Stimulated activated CD4-positive, alpha-beta T cell treated with anti-CD3 and anti-CD28 coated beads, Interleukin-12 subunit alpha, Interleukin-12 subunit beta, amount 100 ng/mL, for 48 hours (primary cell): Measurements from ENCODE around the gene GBA3.

Source experiments
- DNase-seq, 3 donors: peaks; one replicate each; pipeline ENCODE4 v3.0.0-alpha.2; 2020; ENCODE audit warnings: low read depth in 2 of 3, low spot score in 1 of 3

Gene GBA3

GRCh38 chr4:22692736-22693135, at the start of gene GBA3:
GBA3 (plus strand) TSS chr4:22692937.
- no peak for DNase-seq

GRCh38 chr4:22643952-22644351, 48.8 kb upstream of the GBA3 start:
- DNase-seq, result no peak

GRCh38 chr4:22645481-22646182, 47.1 kb upstream of the GBA3 start:
- no peak for DNase-seq

- no peak for DNase-seq
These were observed 43.7 kb upstream of the GBA3 start for GRCh38 chr4:22648996-22649395.

GRCh38 chr4:22650771-22651170, 42.0 kb upstream of the GBA3 start:
- no peak for DNase-seq

GRCh38 chr4:22653752-22654151, 39.0 kb upstream of the GBA3 start:
- DNase-seq, result no peak

GRCh38 chr4:22661443-22661842, 31.3 kb upstream of the GBA3 start:
- no peak for DNase-seq

- DNase-seq, result no peak
These were observed 25.3 kb upstream of the GBA3 start for GRCh38 chr4:22667332-22667940.

GRCh38 chr4:22668301-22668700, 24.4 kb upstream of the GBA3 start:
- DNase-seq, result no peak

GRCh38 chr4:22668702-22669101, 24.0 kb upstream of the GBA3 start:
- DNase-seq, result no peak

GRCh38 chr4:22670956-22671355, 21.8 kb upstream of the GBA3 start:
- no peak for DNase-seq

- DNase-seq, result no peak
These were observed 20.2 kb upstream of the GBA3 start for GRCh38 chr4:22672519-22672918.

GRCh38 chr4:22672944-22673343, 19.8 kb upstream of the GBA3 start:
- no peak for DNase-seq

GRCh38 chr4:22674700-22675099, 18.0 kb upstream of the GBA3 start:
- DNase-seq, result no peak

- DNase-seq, result no peak
These were observed 16.7 kb upstream of the GBA3 start for GRCh38 chr4:22676063-22676462.

- no peak for DNase-seq
These were observed 15.0 kb upstream of the GBA3 start for GRCh38 chr4:22677780-22678179.

- no peak for DNase-seq
These were observed 13.5 kb upstream of the GBA3 start for GRCh38 chr4:22678940-22679854.

GRCh38 chr4:22680065-22680642, 12.6 kb upstream of the GBA3 start:
- no peak for DNase-seq

- DNase-seq, result no peak
These were observed 9.0 kb upstream of the GBA3 start for GRCh38 chr4:22683726-22684125.

- no peak for DNase-seq
These were observed 6.6 kb upstream of the GBA3 start for GRCh38 chr4:22686141-22686540.

GRCh38 chr4:22688236-22688635, 4.5 kb upstream of the GBA3 start:
- DNase-seq, result no peak

GRCh38 chr4:22689428-22689827, 3.3 kb upstream of the GBA3 start:
- no peak for DNase-seq
